ENCODE results near the gene MINK1. TPM values are rescaled to one million over a fixed set of nuclear protein-coding genes. Genes with fewer than 3 reads are reported as not detected.

Gene MINK1
- polyA plus RNA-seq, 2 of the 4 experiments (the other 2 are of a cell fraction): 41.3 to 66.9 TPM

DNA sequence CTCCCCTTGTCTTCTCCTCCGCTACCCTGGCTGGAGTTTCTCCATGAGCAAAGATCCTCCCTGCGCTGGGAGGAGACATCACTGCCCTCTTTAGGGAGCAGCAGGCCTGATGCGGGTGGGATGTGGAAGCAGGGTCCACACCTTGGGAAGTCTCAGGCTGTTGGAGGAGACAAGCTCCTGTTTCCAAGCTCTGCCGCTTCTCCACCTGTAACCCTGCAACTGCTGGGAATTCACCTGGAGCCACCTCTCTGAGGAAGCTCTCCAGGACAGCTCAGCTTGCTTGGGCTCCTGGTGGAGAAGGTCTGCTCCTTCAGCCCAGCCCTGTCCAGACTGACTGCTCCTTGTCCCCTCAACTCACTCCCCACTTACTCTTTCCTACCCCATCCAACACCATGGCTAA lies 51.3 kb downstream of the MINK1 start:
- FAIRE-seq: no peak
- 98% methylated on average over 4 of the region's 4 CpGs for WGBS (ENCODE audit: missing lambda C conversion rate)
- DNase-seq (ENCODE audit: low read depth in 1 of 2, low spot score in 1 of 2): no peak
- POLR2A ChIA-PET: interaction anchor here (0.6 kb wide), 1 partner anchor 9 kb away, joined by 3 read pairs; no protein-coding TSS in a partner anchor
- Histone ChIP-seq H3K27ac (no peak overlapping the region), H3K4me2 (no peak overlapping the region), H3K4me1 (no peaks in the 10 kb centered on the region), H3K4me3 (no peak overlapping the region), H3K9me3 (no peaks in the 10 kb centered on the region)
- ATAC-seq: no peak
- CTCF ChIA-PET: interaction anchor here (0.6 to 14.1 kb wide), 12 partner anchors 25 to 463 kb away, joined by 3 to 271 read pairs (median 5); partner anchors contain the start of genes ARRB2, GLTPD2, MED11 and VMO1
- no peak for TF ChIP-seq RCOR1 (IDR thresholded peaks at IDR 0.05; ENCODE audit: low read depth, low read length)
- TF ChIP-seq FOXS1 (CRISPR knock-in tag; IDR thresholded peaks at IDR 0.05): no peak

DNA sequence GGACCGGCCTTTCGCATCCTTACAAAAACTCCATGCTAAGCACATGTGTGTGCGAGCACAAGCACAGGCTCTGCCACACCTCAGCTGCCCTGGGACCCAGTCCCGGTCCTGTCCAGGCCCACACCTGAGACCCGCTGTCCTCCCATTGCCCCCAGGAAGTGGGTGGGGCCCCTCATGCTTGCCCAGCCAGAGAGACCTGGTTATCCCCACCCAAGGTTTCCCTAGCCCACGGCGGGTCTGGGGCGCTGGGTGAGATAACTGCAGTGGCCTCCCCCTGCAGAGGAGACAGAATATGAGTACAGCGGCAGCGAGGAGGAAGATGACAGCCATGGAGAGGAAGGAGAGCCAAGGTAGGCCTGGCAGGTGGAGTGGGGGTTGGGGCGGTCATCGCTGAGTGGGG lies 53.7 kb downstream of the MINK1 start:
- WGBS (ENCODE audit: missing lambda C conversion rate): 95% methylated on average over 11 of the region's 12 CpGs
- Histone ChIP-seq H3K9me3 (no peaks in the 10 kb centered on the region), H3K27ac (no peak overlapping the region), H3K4me1 (no peaks in the 10 kb centered on the region), H3K4me3 (no peak overlapping the region), H3K4me2 (no peak overlapping the region)
- ChIA-PET CTCF (interaction anchor here (0.8 to 14.1 kb wide), 11 partner anchors 7 to 320 kb away, joined by 3 to 271 read pairs (median 31); partner anchors contain the start of genes ARRB2, C17orf107, CHRNE and GLTPD2), POLR2A (no interaction called here)
- DNase-seq (ENCODE audit: low read depth in 1 of 2, low spot score in 1 of 2) (no peak), FAIRE-seq (no peak), ATAC-seq (no peak)
- TF ChIP-seq HOXA7 (CRISPR knock-in tag; IDR thresholded peaks at IDR 0.05): no peak
- TF ChIP-seq SMC3 (IDR thresholded peaks at IDR 0.05): no peak
- TF ChIP-seq FOSL2 (IDR thresholded peaks at IDR 0.05): no peak
- TF ChIP-seq FOSL2 (CRISPR knock-in tag; IDR thresholded peaks at IDR 0.05): no peak
- TF ChIP-seq, protein P1, sequence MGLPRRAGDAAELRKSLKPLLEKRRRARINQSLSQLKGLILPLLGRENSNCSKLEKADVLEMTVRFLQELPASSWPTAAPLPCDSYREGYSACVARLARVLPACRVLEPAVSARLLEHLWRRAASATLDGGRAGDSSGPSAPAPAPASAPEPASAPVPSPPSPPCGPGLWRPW (IDR thresholded peaks at IDR 0.05): no peak
- TF ChIP-seq MAFK (IDR thresholded peaks at IDR 0.05; ENCODE audit: partially characterized antibody): no peak

DNA sequence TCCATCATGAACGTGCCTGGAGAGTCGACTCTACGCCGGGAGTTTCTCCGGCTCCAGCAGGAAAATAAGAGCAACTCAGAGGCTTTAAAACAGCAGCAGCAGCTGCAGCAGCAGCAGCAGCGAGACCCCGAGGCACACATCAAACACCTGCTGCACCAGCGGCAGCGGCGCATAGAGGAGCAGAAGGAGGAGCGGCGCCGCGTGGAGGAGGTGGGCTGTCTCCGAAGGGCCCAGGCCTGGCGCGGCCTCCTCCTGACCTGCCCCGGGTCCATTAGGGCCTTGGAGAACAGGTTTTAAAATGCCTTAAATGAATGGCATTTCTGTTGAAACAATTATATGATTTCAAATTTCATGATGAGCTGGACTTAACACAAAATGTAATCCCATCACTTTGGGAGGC lies 54.4 kb downstream of the MINK1 start:
- WGBS (ENCODE audit: missing lambda C conversion rate): 96% methylated on average over 18 of the region's 18 CpGs
- ChIA-PET POLR2A (interaction anchor here (0.6 kb wide), 1 partner anchor 156 kb away, joined by 3 read pairs; no protein-coding TSS in a partner anchor), CTCF (interaction anchor here (0.8 to 14.1 kb wide), 18 partner anchors 8 to 321 kb away, joined by 3 to 271 read pairs (median 7); partner anchors contain the start of genes ARRB2, C17orf107, CHRNE and GLTPD2)

DNA sequence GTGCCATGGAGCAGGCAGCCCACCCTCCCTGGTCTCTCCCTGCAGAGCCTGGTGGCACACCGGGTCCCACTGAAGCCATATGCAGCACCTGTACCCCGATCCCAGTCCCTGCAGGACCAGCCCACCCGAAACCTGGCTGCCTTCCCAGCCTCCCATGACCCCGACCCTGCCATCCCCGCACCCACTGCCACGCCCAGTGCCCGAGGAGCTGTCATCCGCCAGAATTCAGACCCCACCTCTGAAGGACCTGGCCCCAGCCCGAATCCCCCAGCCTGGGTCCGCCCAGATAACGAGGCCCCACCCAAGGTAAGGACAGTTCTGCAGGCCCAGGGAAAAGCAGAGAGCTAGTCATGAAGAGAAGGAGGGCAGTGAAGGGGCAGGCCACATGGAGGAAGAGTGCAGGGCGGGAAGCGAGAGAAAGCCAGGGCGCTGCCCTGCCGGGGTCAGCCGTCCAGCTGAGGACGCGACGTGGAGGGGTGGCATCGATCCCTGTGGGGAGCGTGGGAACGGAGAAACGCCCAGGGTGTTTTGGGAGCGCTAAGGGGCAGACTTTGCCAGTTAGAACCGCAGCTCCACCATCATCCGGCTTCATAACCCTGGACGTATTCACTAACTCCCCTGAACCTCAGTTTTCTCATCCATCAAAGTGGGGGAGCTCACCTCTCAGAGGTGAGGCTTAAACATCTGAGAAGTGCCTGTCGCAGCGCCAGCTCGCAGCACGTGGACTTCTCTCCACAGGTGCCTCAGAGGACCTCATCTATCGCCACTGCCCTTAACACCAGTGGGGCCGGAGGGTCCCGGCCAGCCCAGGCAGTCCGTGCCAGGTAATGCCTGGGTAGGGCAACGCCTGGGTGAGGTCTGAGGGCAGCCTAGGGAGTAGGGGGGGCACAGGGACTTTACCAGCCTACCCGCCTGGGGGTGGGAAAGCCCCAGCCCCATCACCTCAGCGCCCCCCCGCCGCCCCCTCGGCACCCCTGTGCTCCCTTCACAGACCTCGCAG lies 58.6 kb downstream of the MINK1 start:
- no peak overlapping the region for H3K27ac ChIP-seq
- no peak overlapping the region for H3K4me2 ChIP-seq
- H3K9me3 ChIP-seq: no peaks in the 10 kb centered on the region
- ChIA-PET POLR2A (interaction anchor here (0.5 to 1.6 kb wide), 2 partner anchors 160 to 429 kb away, joined by 3 to 4 read pairs; partner anchors contain the start of gene MED11), CTCF (interaction anchor here (1.1 to 14.1 kb wide), 10 partner anchors 10 to 325 kb away, joined by 3 to 271 read pairs (median 44); partner anchors contain the start of genes ARRB2, C17orf107, CHRNE and GLTPD2)
- no peaks in the 10 kb centered on the region for H3K4me1 ChIP-seq
- no peak overlapping the region for H3K4me3 ChIP-seq
- FAIRE-seq (no peak), DNase-seq (ENCODE audit: low read depth in 1 of 2, low spot score in 1 of 2) (no peak), ATAC-seq (no peak)
- WGBS (ENCODE audit: missing lambda C conversion rate): 90% methylated on average over 38 of the region's 42 CpGs
- TF ChIP-seq NR3C1 (IDR thresholded peaks at IDR 0.05) (no peak), RARB (CRISPR knock-in tag; IDR thresholded peaks at IDR 0.05) (no peak), HDAC2 (IDR thresholded peaks at IDR 0.05) (no peak), BHLHE40 (IDR thresholded peaks at IDR 0.05; ENCODE audit: low read depth, low read length) (no peak), FOSB (CRISPR knock-in tag; IDR thresholded peaks at IDR 0.05) (no peak), ZC3H11A (IDR thresholded peaks at IDR 0.05) (no peak), POLR2A (IDR thresholded peaks at IDR 0.05; ENCODE audit: low read length) (no peak), MAZ (IDR thresholded peaks at IDR 0.05; ENCODE audit: borderline replicate concordance, low read depth, low read length) (no peak), RAD21 (conservative IDR thresholded peaks at IDR 0.05 in 1 of 2, IDR thresholded peaks at IDR 0.05 in 1 of 2) (no peak), JUNB (IDR thresholded peaks at IDR 0.05) (no peak), MAFK (IDR thresholded peaks at IDR 0.05; ENCODE audit: partially characterized antibody) (no peak), HOXB13 (CRISPR knock-in tag; IDR thresholded peaks at IDR 0.05; ENCODE audit: low read depth) (no peak)
- TF ChIP-seq, protein P1 (IDR thresholded peaks at IDR 0.05): no peak
- TF ChIP-seq, protein P2, sequence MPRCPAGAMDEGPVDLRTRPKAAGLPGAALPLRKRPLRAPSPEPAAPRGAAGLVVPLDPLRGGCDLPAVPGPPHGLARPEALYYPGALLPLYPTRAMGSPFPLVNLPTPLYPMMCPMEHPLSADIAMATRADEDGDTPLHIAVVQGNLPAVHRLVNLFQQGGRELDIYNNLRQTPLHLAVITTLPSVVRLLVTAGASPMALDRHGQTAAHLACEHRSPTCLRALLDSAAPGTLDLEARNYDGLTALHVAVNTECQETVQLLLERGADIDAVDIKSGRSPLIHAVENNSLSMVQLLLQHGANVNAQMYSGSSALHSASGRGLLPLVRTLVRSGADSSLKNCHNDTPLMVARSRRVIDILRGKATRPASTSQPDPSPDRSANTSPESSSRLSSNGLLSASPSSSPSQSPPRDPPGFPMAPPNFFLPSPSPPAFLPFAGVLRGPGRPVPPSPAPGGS (IDR thresholded peaks at IDR 0.05): no peak
- TF ChIP-seq, protein P3, sequence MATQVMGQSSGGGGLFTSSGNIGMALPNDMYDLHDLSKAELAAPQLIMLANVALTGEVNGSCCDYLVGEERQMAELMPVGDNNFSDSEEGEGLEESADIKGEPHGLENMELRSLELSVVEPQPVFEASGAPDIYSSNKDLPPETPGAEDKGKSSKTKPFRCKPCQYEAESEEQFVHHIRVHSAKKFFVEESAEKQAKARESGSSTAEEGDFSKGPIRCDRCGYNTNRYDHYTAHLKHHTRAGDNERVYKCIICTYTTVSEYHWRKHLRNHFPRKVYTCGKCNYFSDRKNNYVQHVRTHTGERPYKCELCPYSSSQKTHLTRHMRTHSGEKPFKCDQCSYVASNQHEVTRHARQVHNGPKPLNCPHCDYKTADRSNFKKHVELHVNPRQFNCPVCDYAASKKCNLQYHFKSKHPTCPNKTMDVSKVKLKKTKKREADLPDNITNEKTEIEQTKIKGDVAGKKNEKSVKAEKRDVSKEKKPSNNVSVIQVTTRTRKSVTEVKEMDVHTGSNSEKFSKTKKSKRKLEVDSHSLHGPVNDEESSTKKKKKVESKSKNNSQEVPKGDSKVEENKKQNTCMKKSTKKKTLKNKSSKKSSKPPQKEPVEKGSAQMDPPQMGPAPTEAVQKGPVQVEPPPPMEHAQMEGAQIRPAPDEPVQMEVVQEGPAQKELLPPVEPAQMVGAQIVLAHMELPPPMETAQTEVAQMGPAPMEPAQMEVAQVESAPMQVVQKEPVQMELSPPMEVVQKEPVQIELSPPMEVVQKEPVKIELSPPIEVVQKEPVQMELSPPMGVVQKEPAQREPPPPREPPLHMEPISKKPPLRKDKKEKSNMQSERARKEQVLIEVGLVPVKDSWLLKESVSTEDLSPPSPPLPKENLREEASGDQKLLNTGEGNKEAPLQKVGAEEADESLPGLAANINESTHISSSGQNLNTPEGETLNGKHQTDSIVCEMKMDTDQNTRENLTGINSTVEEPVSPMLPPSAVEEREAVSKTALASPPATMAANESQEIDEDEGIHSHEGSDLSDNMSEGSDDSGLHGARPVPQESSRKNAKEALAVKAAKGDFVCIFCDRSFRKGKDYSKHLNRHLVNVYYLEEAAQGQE (IDR thresholded peaks at IDR 0.05): no peak

More for the DNA sequence above, 54.4 kb downstream of the MINK1 start:
- no peaks in the 10 kb centered on the region for H3K4me1 ChIP-seq
- ATAC-seq (no peak), DNase-seq (ENCODE audit: low read depth in 1 of 2, low spot score in 1 of 2) (no peak), FAIRE-seq (no peak)
- H3K4me3 ChIP-seq: no peak overlapping the region
- no peaks in the 10 kb centered on the region for H3K9me3 ChIP-seq
- no peak overlapping the region for H3K27ac ChIP-seq
- TF ChIP-seq CHD4 (IDR thresholded peaks at IDR 0.05; ENCODE audit: borderline replicate concordance) (no peak), CBX2 (IDR thresholded peaks at IDR 0.05; ENCODE audit: borderline replicate concordance, low read depth) (no peak), RNF2 (IDR thresholded peaks at IDR 0.05; ENCODE audit: borderline replicate concordance, low read depth) (no peak), EHF (CRISPR knock-in tag; IDR thresholded peaks at IDR 0.05) (no peak), ZNF302 (CRISPR knock-in tag; IDR thresholded peaks at IDR 0.05) (no peak), ZFP36 (IDR thresholded peaks at IDR 0.05; ENCODE audit: borderline replicate concordance, partially characterized antibody) (no peak), RAD21 (conservative IDR thresholded peaks at IDR 0.05 in 1 of 2, IDR thresholded peaks at IDR 0.05 in 1 of 2) (no peak), MAFK (IDR thresholded peaks at IDR 0.05; ENCODE audit: partially characterized antibody) (no peak)
- H3K4me2 ChIP-seq: no peak overlapping the region

All from A549 (cell line).